CD4-positive, alpha-beta T cell (primary cell): ENCODE data around the gene ZFTA. TPM values are rescaled to one million over a fixed set of nuclear protein-coding genes. Genes with fewer than 3 reads are reported as not detected.

Experiments
- ATAC-seq: fragments of 200-7000 bp; cut with Tn5 transposase; one replicate; pipeline ENCODE4 v1.10.0; 2022; ENCODE audit warnings: mild to moderate bottlenecking; ENCODE audit not compliant: poor library complexity
- CTCF ChIA-PET: fragments of 350-600 bp; sonication (Branson Sonifier 250); formaldehyde crosslinking; loops from one replicate; lab custom pipeline; 2021; ENCODE audit warnings: antibody characterized with exemption, inconsistent platforms; lab: Charles Lee
- POLR2A ChIA-PET: fragments of 350-600 bp; sonication (Branson Sonifier 250); formaldehyde crosslinking; loops from one replicate; lab custom pipeline; 2021; ENCODE audit warnings: antibody characterized with exemption, inconsistent platforms; lab: Charles Lee
- DNase-seq, 14 experiments: peaks; one replicate each; pipeline ENCODE4 v3.0.0-alpha.2; 2013 to 2020; ENCODE audit warnings: mixed read lengths in 2 of 14
- H3K27ac ChIP-seq, 2 donors: one replicate each; pipeline versions ENCODE4 v1.5.1 to v1.7.0; 2013; ENCODE audit warnings: low read length in 2 of 2, low read depth in 1 of 2, mild to moderate bottlenecking in 1 of 2
- H3K27me3 ChIP-seq, 2 experiments: 1 replicate in 1 of 2; 2 replicates in 1 of 2; pipeline versions ENCODE4 v1.6.1 to v1.7.0; 2013; ENCODE audit warnings: low read length in 2 of 2, control low read depth in 1 of 2, mild to moderate bottlenecking in 1 of 2, moderate library complexity in 1 of 2; ENCODE audit not compliant: insufficient read depth in 2 of 2, control insufficient read depth in 1 of 2
- H3K36me3 ChIP-seq: one replicate; pipeline ENCODE4 v1.6.1; 2013; ENCODE audit warnings: low read length, control low read depth; ENCODE audit not compliant: insufficient read depth
- H3K4me1 ChIP-seq: one replicate; pipeline ENCODE4 v1.6.1; 2013; ENCODE audit warnings: low read length, control low read depth; ENCODE audit not compliant: insufficient read depth
- H3K4me3 ChIP-seq: one replicate; pipeline ENCODE4 v1.5.1; 2013; ENCODE audit warnings: mild to moderate bottlenecking, low read length, moderate library complexity
- H3K9me3 ChIP-seq, 2 experiments: 1 replicate in 1 of 2; 2 replicates in 1 of 2; pipeline versions ENCODE4 v1.6.1 to v1.7.0; 2013; ENCODE audit warnings: low read length in 2 of 2, mild to moderate bottlenecking in 2 of 2, control low read depth in 1 of 2, moderate library complexity in 1 of 2; ENCODE audit not compliant: control insufficient read depth in 1 of 2, insufficient read depth in 1 of 2
- H3K27ac Mint-ChIP-seq: one replicate; pipeline ENCODE4 v1.8.0; 2020; ENCODE audit warnings: mixed read lengths
- H3K27me3 Mint-ChIP-seq: one replicate; pipeline ENCODE4 v1.8.0; 2021; ENCODE audit warnings: mixed read lengths
- H3K36me3 Mint-ChIP-seq: one replicate; pipeline ENCODE4 v1.8.0; 2021; ENCODE audit warnings: low read depth, mixed read lengths
- H3K4me1 Mint-ChIP-seq: one replicate; pipeline ENCODE4 v1.8.0; 2021; ENCODE audit warnings: low read depth, mixed read lengths
- H3K4me3 Mint-ChIP-seq: one replicate; pipeline ENCODE4 v1.8.0; 2020; ENCODE audit warnings: mild to moderate bottlenecking, mixed read lengths
- H3K9me3 Mint-ChIP-seq: one replicate; pipeline ENCODE4 v1.8.0; 2020; ENCODE audit warnings: mixed read lengths
- intact Hi-C, 2 experiments: fragments of 100-400 bp; cut with DNase I in 1 of 2; cut with micrococcal nuclease in 1 of 2; formaldehyde crosslinking; loops; one replicate each; pipeline versions ENCODE4 v1.15.1 to v1.9.0; 2023 to 2025; cut with DNase I, micrococcal nuclease
- total RNA-seq, 174 experiments: library from RNA in 2 of 174; stranded (reverse) in 2 of 174; gene quantifications; one replicate each; pipeline ENCODE4 v1.2.3 and lab custom pipeline; 2021 to 2026
- TF ChIP-seq, protein P1 (sequence below): fragments of 200-600 bp; IDR thresholded peaks from one replicate; pipeline ENCODE4 v1.8.0; 2022; ENCODE audit warnings: antibody characterized with exemption, mild to moderate bottlenecking

The ZFTA gene
- total RNA-seq, 2 experiments from 2014 or later = 0.95 to 1.0 TPM

DNA sequence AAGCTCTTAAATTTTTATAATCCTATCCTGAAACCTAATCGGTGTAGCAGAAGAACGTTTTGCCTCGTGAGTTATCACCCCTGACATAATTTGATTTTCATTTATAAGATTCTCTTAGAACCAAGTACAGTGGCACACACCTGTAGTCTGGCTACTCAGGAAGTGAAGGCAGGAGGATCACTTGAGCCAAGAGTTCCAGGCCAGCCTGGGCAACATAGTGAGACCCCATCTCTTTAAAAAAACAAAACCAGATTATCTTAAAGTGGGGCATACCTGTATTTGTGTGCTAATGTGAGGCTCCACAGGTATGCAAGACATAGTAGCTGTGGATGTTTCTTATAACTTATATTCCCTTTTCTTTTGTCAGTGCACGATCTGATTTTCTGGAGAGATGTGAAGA is 19.0 kb downstream of the ZFTA start:
- no peaks in the 10 kb centered on the region for H3K4me1 ChIP-seq
- peaks cover 35% of the 10 kb centered on the region for H3K36me3 Mint-ChIP-seq
- DNase-seq = no peak

GRCh38 chr11:63747011-63747410 is 21.6 kb downstream of the ZFTA start:
- POLR2A ChIA-PET = no interaction called here
- intact Hi-C loops = no loop called here

More for the DNA sequence above, 19.0 kb downstream of the ZFTA start:
- Histone ChIP-seq H3K27ac (no peak overlapping the region), H3K9me3 (no peaks in the 10 kb centered on the region), H3K4me3 (no peak overlapping the region), H3K36me3 (peaks cover 33% of the 10 kb centered on the region), H3K27me3 (no peaks in the 10 kb centered on the region)
- intact Hi-C loops = no loop called here
- Mint-ChIP-seq H3K27me3 (no peaks in the 10 kb centered on the region), H3K9me3 (no peaks in the 10 kb centered on the region), H3K4me1 (no peaks in the 10 kb centered on the region), H3K4me3 (no peak overlapping the region), H3K27ac (no peak overlapping the region)
- ATAC-seq = no peak
- POLR2A ChIA-PET = no interaction called here
- CTCF ChIA-PET = interaction anchor here (0.6 kb wide), 1 partner anchor 40 kb away, joined by 3 read pairs; no protein-coding TSS in a partner anchor
- TF ChIP-seq, protein P1, sequence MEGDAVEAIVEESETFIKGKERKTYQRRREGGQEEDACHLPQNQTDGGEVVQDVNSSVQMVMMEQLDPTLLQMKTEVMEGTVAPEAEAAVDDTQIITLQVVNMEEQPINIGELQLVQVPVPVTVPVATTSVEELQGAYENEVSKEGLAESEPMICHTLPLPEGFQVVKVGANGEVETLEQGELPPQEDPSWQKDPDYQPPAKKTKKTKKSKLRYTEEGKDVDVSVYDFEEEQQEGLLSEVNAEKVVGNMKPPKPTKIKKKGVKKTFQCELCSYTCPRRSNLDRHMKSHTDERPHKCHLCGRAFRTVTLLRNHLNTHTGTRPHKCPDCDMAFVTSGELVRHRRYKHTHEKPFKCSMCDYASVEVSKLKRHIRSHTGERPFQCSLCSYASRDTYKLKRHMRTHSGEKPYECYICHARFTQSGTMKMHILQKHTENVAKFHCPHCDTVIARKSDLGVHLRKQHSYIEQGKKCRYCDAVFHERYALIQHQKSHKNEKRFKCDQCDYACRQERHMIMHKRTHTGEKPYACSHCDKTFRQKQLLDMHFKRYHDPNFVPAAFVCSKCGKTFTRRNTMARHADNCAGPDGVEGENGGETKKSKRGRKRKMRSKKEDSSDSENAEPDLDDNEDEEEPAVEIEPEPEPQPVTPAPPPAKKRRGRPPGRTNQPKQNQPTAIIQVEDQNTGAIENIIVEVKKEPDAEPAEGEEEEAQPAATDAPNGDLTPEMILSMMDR = no peak

GRCh38 chr11:63745304-63746170 is 23.0 kb downstream of the ZFTA start:
- ChIA-PET CTCF (no interaction called here), POLR2A (no interaction called here)
- Mint-ChIP-seq H3K27me3 (no peaks in the 10 kb centered on the region), H3K9me3 (no peaks in the 10 kb centered on the region), H3K4me1 (no peaks in the 10 kb centered on the region), H3K4me3 (no peak overlapping the region), H3K27ac (no peak overlapping the region), H3K36me3 (peaks cover 10% of the 10 kb centered on the region)
- Histone ChIP-seq H3K27ac (no peak overlapping the region), H3K27me3 (no peaks in the 10 kb centered on the region), H3K36me3 (peaks cover 7% of the 10 kb centered on the region), H3K9me3 (no peaks in the 10 kb centered on the region), H3K4me1 (no peaks in the 10 kb centered on the region), H3K4me3 (no peak overlapping the region)
- ATAC-seq (no peak), DNase-seq (no peak)
- TF ChIP-seq, protein P1 = no peak
- intact Hi-C loops = no loop called here

More at GRCh38 chr11:63747011-63747410, 21.6 kb downstream of the ZFTA start:
- ATAC-seq (no peak), DNase-seq (no peak)
- H3K9me3 Mint-ChIP-seq = no peaks in the 10 kb centered on the region
- CTCF ChIA-PET = no interaction called here
- Histone ChIP-seq H3K36me3 (peaks cover 14% of the 10 kb centered on the region), H3K27me3 (no peaks in the 10 kb centered on the region), H3K4me1 (no peaks in the 10 kb centered on the region), H3K27ac (no peak overlapping the region), H3K4me3 (no peak overlapping the region), H3K9me3 (no peaks in the 10 kb centered on the region)
- H3K27me3 Mint-ChIP-seq = no peaks in the 10 kb centered on the region
- no peak overlapping the region for H3K27ac Mint-ChIP-seq
- TF ChIP-seq, protein P1 = no peak
- H3K4me1 Mint-ChIP-seq = no peaks in the 10 kb centered on the region
- peaks cover 18% of the 10 kb centered on the region for H3K36me3 Mint-ChIP-seq
- no peak overlapping the region for H3K4me3 Mint-ChIP-seq
